Body of pancreas (tissue), 4 donors: ENCODE data around the gene GPR156.

Source experiments
- CTCF ChIP-seq, 7 experiments: fragments of 450-650 bp in 4 of 7; fragments of 200-600 bp in 3 of 7; sonication (generic) in 3 of 7; IDR thresholded peaks; one replicate each; pipeline ENCODE4 v1.5.1; 2016 to 2019; ENCODE audit warnings: antibody characterized with exemption in 7 of 7
- POLR2A ChIP-seq, 3 donors: fragments of 450-650 bp; IDR thresholded peaks; one replicate each; pipeline ENCODE4 v1.6.1; 2016; ENCODE audit warnings: antibody characterized with exemption in 3 of 3, mild to moderate bottlenecking in 2 of 3

- TF ChIP-seq CTCF (IDR thresholded peaks at IDR 0.05) (no peak), POLR2A (IDR thresholded peaks at IDR 0.05) (no peak)
Measured at GRCh38 chr3:120302361-120302760, 17.3 kb upstream of the GPR156 start.
